GM12892 (cell line): ENCODE data around the gene PADI1.

Experiments used
- POLR2AphosphoS5 ChIP-seq: IDR thresholded peaks from 2 replicates; pipeline ENCODE4 v1.6.1; 2011; ENCODE audit warnings: low read depth, low read length, control low read depth
- TAF1 ChIP-seq: IDR thresholded peaks from 2 replicates; pipeline ENCODE4 v1.6.1; 2011; ENCODE audit warnings: low read depth, mild to moderate bottlenecking, control low read depth, low read length, borderline replicate concordance

DNA sequence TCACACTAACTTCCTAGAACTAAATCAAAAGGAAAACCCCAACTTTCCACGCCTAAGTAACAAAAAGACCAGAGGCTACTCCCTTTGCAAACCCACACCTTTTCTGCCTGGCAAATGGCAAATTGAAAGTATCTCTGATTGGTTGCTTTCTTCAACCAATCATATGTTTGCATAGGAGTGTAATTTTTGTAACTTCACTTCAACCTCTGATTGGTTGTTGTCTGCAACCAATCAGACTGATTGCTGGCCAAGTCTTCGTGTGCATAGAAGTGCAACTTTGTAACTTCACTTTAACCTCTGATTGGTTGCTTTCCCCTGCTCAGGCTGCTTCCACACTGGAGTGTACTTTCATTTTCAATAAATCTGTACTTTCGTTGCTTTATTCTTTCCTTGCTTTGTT is 48.8 kb upstream of the PADI1 start:
- TF ChIP-seq TAF1: no peak
- no peak for TF ChIP-seq POLR2AphosphoS5
